CD4-positive, alpha-beta T cell treated with Interleukin-4 for 1 hour (primary cell): ENCODE results near the gene NCLN.
A peak's percentile ranks its signal among the peaks of the same experiment; 100 is the strongest.
"Not testable (repeated sequence)": the region's sequence is repeated elsewhere in the genome, so short reads cannot be mapped to it uniquely, and the experiment has no call there.

Experiments
- DNase-seq, 2 donors: peaks; one replicate each; pipeline ENCODE4 v3.0.0-alpha.2; 2020 to 2022

The NCLN gene, protein sequence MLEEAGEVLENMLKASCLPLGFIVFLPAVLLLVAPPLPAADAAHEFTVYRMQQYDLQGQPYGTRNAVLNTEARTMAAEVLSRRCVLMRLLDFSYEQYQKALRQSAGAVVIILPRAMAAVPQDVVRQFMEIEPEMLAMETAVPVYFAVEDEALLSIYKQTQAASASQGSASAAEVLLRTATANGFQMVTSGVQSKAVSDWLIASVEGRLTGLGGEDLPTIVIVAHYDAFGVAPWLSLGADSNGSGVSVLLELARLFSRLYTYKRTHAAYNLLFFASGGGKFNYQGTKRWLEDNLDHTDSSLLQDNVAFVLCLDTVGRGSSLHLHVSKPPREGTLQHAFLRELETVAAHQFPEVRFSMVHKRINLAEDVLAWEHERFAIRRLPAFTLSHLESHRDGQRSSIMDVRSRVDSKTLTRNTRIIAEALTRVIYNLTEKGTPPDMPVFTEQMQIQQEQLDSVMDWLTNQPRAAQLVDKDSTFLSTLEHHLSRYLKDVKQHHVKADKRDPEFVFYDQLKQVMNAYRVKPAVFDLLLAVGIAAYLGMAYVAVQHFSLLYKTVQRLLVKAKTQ

GRCh38 chr19:3185461-3186159, at the start of gene NCLN:
Gene NCLN (plus strand): TSS chr19:3185930. CDS start chr19:3186031, 101 bp downstream.
- DNase-seq = peak; percentile 92 to 94

GRCh38 chr19:3135961-3136683, 49.6 kb upstream of the NCLN start, which contains the start of gene GNA15:
Gene GNA15 (plus strand): TSS chr19:3136033. CDS start chr19:3136451, 418 bp downstream.
- peak; percentile 75 to 78 for DNase-seq

GRCh38 chr19:3136684-3137055, 49.1 kb upstream of the NCLN start:
- DNase-seq = no peak

DNA sequence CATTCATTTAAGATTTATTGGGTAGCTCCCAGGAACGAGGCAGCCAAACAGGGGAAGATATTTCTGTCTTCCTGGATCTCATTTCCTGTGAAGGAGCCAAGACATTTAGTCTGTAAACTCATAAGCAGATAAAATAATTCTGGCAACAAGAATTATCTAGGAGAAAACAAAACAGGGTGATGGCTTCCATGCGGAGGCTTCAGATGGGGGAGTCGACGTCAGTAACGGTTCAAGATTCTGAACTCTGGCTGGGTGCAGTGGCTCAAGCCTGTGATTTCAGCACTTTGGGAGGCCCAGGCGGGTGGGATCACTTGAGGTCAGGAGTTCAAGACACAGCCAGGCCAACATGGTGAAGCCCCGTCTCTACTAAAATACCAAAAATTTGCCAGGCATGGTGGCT, 48.6 kb upstream of the NCLN start:
- DNase-seq = no peak

- DNase-seq = no peak
Measured at GRCh38 chr19:3138268-3138667, 47.5 kb upstream of the NCLN start.

GRCh38 chr19:3140667-3141038, 45.1 kb upstream of the NCLN start:
- no peak for DNase-seq

DNA sequence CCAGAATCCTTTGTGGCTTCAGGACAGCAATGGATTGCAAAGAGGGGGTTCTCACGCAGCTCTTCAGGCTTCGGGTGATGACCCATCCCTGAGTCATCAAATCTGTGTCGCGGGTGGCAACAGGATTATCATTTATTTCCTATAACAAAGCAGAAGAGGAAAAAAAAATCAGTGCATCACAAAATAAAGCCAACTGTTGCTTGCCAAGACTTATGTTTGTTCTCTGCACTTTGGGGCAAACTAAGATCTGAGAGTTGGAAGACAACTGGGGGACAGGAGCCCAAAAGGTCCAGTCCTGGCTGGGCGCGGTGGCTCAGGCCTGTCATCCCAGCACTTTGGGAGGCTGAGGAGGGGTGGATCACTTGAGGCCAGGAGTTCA, 43.4 kb upstream of the NCLN start:
- DNase-seq = peak in 1 of 2 donors; percentile 60

DNA sequence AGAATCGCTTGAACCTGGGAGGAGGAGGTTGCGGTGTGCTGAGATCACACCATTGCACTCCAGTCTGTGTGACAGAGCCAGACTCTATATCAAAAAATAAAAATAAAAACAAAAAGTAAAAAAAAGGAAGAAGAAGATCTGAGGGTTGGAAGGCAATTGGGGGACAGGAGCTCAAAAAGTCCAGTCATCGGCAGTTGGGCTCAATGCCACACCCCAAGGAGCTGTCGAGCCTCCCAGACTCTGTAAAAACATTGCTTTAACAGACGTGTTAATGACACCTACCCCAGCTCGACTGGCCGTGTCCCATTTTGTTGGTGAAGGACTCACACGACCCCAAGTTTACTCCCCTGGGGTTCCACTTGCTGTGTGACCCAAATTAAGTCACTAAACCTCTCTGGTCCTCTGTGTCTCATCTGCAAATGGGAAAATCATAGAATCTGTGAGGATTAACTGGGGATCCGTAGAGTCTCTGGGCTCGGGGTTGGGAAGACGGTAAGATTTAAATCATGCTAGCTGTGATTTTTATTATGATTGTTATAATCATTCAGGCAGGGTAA, 42.9 kb upstream of the NCLN start:
- no peak for DNase-seq

DNA sequence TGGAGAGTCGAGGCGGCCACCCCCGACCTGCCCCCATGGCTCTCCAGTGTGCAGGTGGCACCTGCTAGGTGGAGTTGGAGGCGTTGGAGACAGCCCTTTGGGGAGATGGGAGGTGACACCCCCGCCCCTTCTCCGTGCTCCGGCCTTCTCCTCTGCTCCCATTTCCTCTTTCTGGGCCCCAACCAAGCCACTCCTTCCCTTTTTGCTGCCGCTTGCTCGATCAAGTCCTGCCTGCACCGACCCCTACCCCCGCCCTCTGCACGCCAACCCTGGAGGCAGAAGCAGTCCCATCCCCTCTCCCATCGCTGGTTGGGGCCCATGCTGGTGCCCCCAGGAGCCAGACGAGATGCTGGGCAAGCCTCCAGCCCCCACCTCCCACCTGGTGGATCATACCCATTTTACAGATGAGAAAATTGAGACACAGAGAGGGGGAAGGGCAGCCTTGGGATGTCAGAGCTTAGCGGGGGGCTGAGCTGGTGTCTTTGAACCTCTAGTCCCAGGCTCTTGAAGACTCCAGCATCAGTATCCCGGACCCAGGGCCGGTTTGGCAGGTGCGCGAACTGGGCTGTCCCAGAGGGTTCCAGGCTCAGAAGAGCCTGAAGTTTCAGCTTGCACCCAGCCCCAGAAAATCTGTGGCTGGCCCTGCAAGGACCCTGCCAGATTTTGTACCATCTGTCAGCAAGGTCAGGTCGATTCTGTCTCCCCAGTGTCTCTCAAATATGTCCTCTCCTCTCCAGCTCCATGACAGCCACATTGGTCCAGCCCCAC, 39.6 kb upstream of the NCLN start:
- DNase-seq = peak in 1 of 2 donors; percentile 51

DNA sequence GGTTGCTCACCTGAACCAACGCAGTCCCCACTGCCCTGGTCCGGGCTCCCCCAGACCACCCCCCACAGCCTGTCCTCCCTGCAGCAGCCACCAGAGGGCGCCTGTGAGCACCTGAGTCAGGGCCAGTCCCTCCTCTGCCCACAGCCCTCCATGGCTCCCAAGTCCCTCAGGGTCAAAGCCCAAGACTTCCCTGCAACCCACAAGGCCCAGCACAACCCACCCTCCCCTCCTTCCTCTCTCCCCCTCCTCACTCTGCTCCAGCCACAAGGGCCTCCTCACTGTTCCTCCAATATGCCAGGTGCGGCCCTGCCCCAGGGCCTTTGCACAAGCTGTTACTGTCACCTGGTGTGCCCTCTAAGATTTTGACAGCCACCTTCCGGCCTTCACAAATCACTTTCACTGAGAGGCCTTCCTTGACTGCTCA, 39.0 kb upstream of the NCLN start:
- peak; percentile 55 to 68 for DNase-seq

- no peak for DNase-seq
Measured at GRCh38 chr19:3148503-3148902, 37.2 kb upstream of the NCLN start.

DNA sequence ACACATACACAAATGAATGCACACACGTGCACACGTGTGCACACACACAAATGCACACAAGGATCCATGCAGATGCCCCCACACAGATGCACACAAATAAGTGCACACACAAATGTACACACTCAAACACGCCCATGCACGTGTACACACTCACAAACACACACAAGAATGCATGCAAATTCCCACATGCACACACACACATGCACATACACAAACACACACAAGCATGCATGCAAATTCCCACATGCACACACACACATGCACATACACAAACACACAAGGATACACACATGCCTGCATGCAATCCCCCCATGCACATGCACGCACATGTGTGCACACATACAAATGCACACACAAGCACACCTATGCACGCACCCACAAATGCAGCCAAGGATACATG, 36.6 kb upstream of the NCLN start:
- no peak for DNase-seq

GRCh38 chr19:3149526-3150505, 35.9 kb upstream of the NCLN start:
- no peak for DNase-seq

GRCh38 chr19:3150739-3151329, 34.9 kb upstream of the NCLN start:
- DNase-seq = no peak

GRCh38 chr19:3151563-3152418, 33.9 kb upstream of the NCLN start:
- no peak for DNase-seq

GRCh38 chr19:3152419-3152780, 33.3 kb upstream of the NCLN start:
- no peak for DNase-seq

GRCh38 chr19:3153286-3154230, 32.2 kb upstream of the NCLN start:
- DNase-seq = no peak

DNA sequence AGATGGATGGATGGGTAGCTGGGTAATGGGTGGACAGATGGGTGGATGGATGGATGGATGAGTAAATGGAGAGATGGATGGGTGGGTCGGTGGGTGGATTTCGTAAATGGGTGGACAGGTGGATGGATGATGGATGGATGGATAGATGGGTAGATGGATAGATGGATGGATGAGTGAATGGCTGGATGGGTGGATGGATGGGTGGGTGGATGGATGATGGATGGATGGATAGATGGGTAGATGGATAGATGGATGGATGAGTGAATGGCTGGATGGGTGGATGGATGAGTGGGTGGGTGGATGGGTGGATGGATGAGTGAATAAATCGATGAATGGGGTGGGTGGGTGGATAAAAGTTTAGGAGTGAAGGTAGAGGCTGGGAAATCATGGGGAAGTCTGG, 31.3 kb upstream of the NCLN start:
- DNase-seq = not testable (repeated sequence)
